Measurements from ENCODE around the gene CENPX.

Gene CENPX

DNA sequence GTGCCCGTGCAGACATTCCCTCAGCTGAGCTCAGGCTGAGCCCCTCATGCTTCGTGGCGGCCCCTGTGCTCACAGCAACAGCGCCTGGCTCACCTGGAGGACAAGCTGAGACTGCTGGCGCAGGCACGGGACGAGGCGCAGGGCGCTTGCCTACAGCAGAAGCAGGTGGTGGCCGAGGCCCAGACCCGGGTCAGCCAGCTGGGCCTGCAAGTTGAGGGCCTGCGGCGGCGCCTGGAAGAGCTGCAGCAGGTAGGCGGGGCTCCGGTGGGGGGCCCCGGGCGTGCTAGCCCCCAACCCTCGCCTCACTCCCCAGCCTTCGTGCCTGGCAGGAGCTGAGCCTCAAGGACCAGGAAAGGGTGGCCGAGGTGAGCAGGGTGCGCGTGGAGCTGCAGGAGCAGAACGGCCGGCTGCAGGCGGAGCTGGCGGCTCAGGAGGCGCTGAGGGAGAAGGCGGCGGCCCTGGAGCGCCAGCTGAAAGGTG, 7.4 kb upstream of the CENPX start:
- FAIRE-seq (no peak), DNase-seq (ENCODE audit: insufficient read length, low spot score) (no peak)
- no peak for TF ChIP-seq SPI1 (IDR thresholded peaks at IDR 0.05; ENCODE audit: low read depth, low read length)
- TF ChIP-seq TAF1 (IDR thresholded peaks at IDR 0.05; ENCODE audit: low read depth, low read length) = no peak
- no peak for TF ChIP-seq PAX5 (IDR thresholded peaks at IDR 0.05; ENCODE audit: insufficient read depth, low read length, severe bottlenecking)
- TF ChIP-seq POLR2A (IDR thresholded peaks at IDR 0.05; ENCODE audit: low read depth, low read length) = no peak
- TF ChIP-seq POU2F2 (IDR thresholded peaks at IDR 0.05; ENCODE audit: low read depth, low read length) = no peak
- TF ChIP-seq POLR2AphosphoS5 (IDR thresholded peaks at IDR 0.05; ENCODE audit: low read depth, low read length) = no peak

DNA sequence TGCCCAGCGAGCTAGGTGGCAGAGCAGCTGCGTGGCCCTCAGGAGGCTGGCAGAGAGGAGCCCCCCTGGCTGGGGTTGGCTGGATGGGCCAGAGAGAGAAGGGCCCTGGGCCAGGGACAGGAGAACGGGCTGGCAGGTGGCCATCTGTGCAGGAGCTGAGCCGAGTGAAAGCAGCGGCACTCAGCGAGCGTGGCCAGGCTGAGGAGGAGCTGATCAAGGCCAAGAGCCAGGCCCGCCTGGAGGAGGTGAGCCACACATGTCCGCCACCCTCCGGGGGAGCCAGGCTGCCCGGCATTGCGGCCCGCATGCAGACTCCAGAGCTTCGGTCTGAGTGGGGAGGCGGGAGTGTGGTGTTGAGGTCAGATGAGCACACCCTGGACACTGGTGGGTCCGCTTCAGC, 6.7 kb upstream of the CENPX start:
- no peak for DNase-seq (ENCODE audit: insufficient read length, low spot score)
- TF ChIP-seq PAX5 (IDR thresholded peaks at IDR 0.05; ENCODE audit: insufficient read depth, low read length, severe bottlenecking) (no peak), POU2F2 (IDR thresholded peaks at IDR 0.05; ENCODE audit: low read depth, low read length) (no peak), POLR2AphosphoS5 (IDR thresholded peaks at IDR 0.05; ENCODE audit: low read depth, low read length) (no peak), SPI1 (IDR thresholded peaks at IDR 0.05; ENCODE audit: low read depth, low read length) (no peak), POLR2A (IDR thresholded peaks at IDR 0.05; ENCODE audit: low read depth, low read length) (no peak), TAF1 (IDR thresholded peaks at IDR 0.05; ENCODE audit: low read depth, low read length) (no peak)
- FAIRE-seq = no peak

DNA sequence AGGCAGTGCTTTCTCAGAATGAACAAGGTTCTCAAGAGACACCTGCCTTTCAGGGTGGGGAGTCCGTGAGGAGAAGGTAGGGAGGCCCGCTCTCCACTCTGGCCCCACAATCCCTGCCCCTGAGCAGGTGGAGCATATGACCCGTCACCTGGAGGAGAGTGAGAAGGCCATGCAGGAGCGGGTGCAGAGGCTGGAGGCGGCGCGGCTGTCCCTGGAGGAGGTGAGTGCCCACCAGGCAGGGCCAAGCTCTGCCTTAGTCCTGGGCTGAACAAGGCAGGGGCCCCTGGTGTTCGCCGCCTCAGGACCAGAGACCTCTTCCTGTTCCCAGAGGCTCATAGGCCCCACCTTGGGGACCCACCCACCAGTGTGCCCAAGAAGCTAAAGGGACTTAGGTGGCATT, 6.3 kb upstream of the CENPX start:
- no peak for TF ChIP-seq SPI1 (IDR thresholded peaks at IDR 0.05; ENCODE audit: low read depth, low read length)
- DNase-seq (ENCODE audit: insufficient read length, low spot score) (no peak), FAIRE-seq (no peak)

DNA sequence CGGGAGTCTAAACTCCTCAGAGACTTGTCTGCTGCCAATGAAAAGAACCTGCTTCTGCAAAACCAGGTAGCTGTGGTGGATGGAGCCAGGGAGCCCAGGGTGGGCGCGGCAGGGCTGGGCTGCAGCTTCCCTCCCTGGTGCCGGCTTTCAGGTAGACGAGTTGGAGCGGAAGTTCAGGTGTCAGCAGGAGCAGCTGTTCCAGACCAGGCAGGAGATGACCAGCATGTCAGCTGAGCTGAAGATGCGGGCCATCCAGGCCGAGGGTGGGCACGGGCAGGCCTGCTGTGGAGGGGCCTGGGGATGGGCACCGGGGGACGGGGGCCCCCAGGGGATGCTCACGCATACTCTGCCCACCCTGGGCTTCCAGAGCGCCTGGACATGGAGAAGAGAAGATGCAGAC, 5.6 kb upstream of the CENPX start:
- no peak for FAIRE-seq
- TF ChIP-seq SPI1 (IDR thresholded peaks at IDR 0.05; ENCODE audit: low read depth, low read length) (no peak), POLR2A (IDR thresholded peaks at IDR 0.05; ENCODE audit: low read depth, low read length) (no peak), PAX5 (IDR thresholded peaks at IDR 0.05; ENCODE audit: insufficient read depth, low read length, severe bottlenecking) (no peak), TAF1 (IDR thresholded peaks at IDR 0.05; ENCODE audit: low read depth, low read length) (no peak), POU2F2 (IDR thresholded peaks at IDR 0.05; ENCODE audit: low read depth, low read length) (no peak), POLR2AphosphoS5 (IDR thresholded peaks at IDR 0.05; ENCODE audit: low read depth, low read length) (no peak)
- no peak for DNase-seq (ENCODE audit: insufficient read length, low spot score)

DNA sequence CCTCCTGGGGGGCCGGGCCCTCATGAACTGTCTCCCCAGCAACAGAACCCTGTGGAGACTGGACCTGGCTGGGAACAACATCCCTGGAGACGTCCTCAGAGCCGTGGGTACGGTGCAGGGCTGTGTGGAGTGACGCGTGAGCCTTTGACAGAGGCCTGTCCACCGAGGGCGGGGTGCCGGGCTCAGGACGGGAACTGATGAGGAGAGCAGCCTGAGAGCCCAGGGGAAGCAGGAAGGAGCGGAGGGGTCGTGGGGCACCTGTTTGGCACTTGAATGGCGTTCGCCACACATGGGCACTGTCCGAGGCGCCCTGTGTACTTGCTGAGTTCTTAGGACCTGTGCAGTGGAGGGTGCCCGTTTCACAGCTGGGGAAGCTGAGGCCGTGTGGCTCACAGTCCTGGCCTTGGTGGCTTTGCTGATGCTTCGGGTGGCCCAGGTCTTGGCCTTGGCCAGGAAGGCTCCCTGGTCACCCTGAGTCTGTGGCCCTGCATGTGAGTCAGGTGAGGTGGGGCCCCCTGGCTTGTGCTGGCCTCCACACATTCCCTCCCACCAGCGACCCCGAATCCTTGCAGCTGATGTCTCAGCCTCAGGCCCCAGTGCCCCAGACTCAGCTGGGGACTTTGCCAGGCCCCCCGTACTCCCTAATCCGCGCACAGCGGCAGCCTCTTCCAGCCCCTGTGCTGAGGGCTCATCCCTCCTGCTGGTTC, 2.9 kb upstream of the CENPX start:
- TF ChIP-seq POLR2A (IDR thresholded peaks at IDR 0.05; ENCODE audit: low read depth, low read length) (no peak), TAF1 (IDR thresholded peaks at IDR 0.05; ENCODE audit: low read depth, low read length) (no peak), POLR2AphosphoS5 (IDR thresholded peaks at IDR 0.05; ENCODE audit: low read depth, low read length) (no peak), POU2F2 (IDR thresholded peaks at IDR 0.05; ENCODE audit: low read depth, low read length) (no peak), SPI1 (IDR thresholded peaks at IDR 0.05; ENCODE audit: low read depth, low read length) (no peak), PAX5 (IDR thresholded peaks at IDR 0.05; ENCODE audit: insufficient read depth, low read length, severe bottlenecking) (no peak)
- FAIRE-seq (no peak), DNase-seq (ENCODE audit: insufficient read length, low spot score) (no peak)

DNA sequence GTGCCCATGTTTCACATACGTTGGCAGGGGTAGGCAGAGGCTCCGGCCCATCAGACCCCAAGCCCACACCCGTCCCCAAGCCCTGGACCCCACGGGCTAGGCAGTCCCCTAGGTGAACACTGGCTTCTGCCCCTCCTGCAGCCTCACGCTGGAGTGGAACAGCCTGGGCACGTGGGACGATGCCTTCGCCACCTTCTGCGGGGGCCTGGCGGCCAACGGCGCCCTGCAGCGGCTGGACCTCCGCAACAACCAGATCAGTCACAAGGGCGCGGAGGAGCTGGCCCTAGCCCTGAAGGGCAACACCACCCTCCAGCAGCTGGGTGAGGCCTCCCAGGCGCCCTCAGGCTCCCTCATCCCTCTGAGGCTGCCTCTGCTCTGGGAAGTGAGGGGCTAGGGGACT, 2.2 kb upstream of the CENPX start:
- DNase-seq (ENCODE audit: insufficient read length, low spot score) = no peak
- TF ChIP-seq POU2F2 (IDR thresholded peaks at IDR 0.05; ENCODE audit: low read depth, low read length) (no peak), TAF1 (IDR thresholded peaks at IDR 0.05; ENCODE audit: low read depth, low read length) (no peak), POLR2AphosphoS5 (IDR thresholded peaks at IDR 0.05; ENCODE audit: low read depth, low read length) (no peak), SPI1 (IDR thresholded peaks at IDR 0.05; ENCODE audit: low read depth, low read length) (no peak), PAX5 (IDR thresholded peaks at IDR 0.05; ENCODE audit: insufficient read depth, low read length, severe bottlenecking) (no peak)
- FAIRE-seq = no peak

DNA sequence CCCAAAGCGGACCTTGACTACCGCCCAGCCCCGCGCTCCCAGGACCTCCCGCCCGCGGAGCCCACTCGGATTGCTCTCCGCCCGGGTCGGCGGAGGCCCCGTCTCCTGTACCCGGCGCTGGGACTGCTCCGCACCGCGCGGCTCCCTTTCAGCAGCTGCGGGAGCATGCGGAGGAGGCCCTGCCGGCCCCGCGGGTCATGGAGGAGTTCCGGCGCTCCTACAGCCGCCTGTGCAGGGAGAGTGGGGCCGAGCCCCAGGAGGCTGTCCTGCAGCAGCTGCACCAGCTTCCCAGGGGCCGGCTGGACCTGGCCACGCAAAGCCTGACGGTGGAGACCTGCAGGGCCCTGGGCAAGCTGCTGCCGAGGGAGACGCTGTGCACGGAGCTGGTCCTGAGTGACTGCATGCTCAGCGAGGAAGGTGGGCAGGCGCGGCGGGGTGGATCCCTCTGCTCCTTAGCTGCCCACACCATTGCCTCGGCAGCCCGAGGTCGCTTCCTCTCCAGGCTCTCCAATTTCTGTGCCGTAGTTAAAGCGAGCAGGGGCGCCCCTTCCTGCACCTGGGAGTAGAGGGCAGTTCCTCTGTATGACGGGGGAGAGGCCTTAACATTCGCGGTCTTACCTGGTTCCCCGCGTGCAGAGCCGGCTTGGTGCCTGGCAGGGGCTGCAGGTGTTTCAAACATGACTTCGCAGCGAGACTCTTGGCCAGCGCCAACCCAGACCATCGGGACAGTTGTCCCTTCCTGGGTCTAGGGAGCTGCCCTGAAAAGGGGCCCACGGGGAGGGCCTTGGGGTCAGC, 966 bp upstream of the CENPX start:
- TF ChIP-seq SPI1 (IDR thresholded peaks at IDR 0.05; ENCODE audit: low read depth, low read length) (no peak), POU2F2 (IDR thresholded peaks at IDR 0.05; ENCODE audit: low read depth, low read length) (no peak), POLR2AphosphoS5 (IDR thresholded peaks at IDR 0.05; ENCODE audit: low read depth, low read length) (no peak), PAX5 (IDR thresholded peaks at IDR 0.05; ENCODE audit: insufficient read depth, low read length, severe bottlenecking) (no peak), TAF1 (IDR thresholded peaks at IDR 0.05; ENCODE audit: low read depth, low read length) (no peak), POLR2A (IDR thresholded peaks at IDR 0.05; ENCODE audit: low read depth, low read length) (no peak)
- DNase-seq (ENCODE audit: insufficient read length, low spot score) (no peak), FAIRE-seq (peak; percentile 38)

DNA sequence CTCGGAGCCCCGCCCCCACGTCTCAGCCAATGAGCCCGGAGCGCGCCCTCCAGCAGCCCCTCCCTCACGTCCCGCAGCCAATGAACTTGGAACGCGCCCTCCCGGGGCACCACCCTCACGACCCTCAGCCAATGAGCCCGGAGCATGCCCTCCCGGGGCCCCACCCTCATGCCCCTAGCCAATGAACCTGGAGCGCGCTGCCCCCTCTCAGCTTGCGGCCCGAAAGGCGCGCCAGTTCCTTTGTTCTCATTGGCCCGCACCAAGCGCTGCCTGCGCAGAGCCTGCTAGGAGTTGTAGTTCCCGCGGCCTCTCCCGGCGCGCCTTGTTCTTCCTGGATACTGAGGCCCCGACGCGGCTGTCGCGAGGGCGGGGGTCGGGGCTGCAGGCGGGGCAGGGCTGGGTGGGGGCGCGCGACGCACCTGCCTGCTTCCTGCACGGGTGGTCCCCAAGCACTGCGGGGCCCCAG, 336 bp upstream of the CENPX start, which contains the start of gene LRRC45:
Gene LRRC45, plus strand, starts transcription at position 325 of the 466 bp plus-strand sequence. CDS start 339 bp downstream, outside the sequence.
- peak; percentile 99 for FAIRE-seq
- TF ChIP-seq POLR2A (IDR thresholded peaks at IDR 0.05; ENCODE audit: low read depth, low read length) = no peak
- TF ChIP-seq POU2F2 (IDR thresholded peaks at IDR 0.05; ENCODE audit: low read depth, low read length) = no peak
- no peak for TF ChIP-seq POLR2AphosphoS5 (IDR thresholded peaks at IDR 0.05; ENCODE audit: low read depth, low read length)
- TF ChIP-seq SPI1 (IDR thresholded peaks at IDR 0.05; ENCODE audit: low read depth, low read length) = 0 out of 2 replicates have a peak, but pooled peaks have one; percentile 4
- peak; percentile 100 for DNase-seq (ENCODE audit: insufficient read length, low spot score)

DNA sequence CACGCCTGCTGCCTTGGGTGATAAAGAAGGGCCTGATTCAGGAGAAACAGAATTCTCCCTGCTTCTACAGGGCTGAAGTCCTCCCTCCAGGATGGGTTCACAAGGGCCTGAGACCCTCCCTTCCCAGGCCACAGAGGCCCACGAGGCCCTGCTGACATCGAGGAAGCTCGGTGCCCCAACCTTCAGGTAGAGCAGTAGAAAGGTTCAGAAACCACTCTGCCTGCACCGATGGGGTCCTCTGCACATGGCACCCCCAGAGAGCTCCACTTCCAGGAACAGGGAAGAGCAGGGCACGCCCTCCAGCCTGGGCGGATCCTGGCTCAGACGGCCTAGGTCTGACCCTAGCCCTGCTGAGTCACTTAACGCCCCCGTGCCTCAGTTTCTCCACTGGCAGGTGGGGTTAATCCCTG, 773 bp downstream of the CENPX start:
- TF ChIP-seq POLR2AphosphoS5 (IDR thresholded peaks at IDR 0.05; ENCODE audit: low read depth, low read length) (no peak), PAX5 (IDR thresholded peaks at IDR 0.05; ENCODE audit: insufficient read depth, low read length, severe bottlenecking) (no peak), POU2F2 (IDR thresholded peaks at IDR 0.05; ENCODE audit: low read depth, low read length) (no peak), TAF1 (IDR thresholded peaks at IDR 0.05; ENCODE audit: low read depth, low read length) (no peak), SPI1 (IDR thresholded peaks at IDR 0.05; ENCODE audit: low read depth, low read length) (no peak), POLR2A (IDR thresholded peaks at IDR 0.05; ENCODE audit: low read depth, low read length) (no peak)
- no peak for DNase-seq (ENCODE audit: insufficient read length, low spot score)
- peak; percentile 76 for FAIRE-seq

Data from GM12891 (cell line).